SK-N-MC (cell line): Measurements from ENCODE around the gene CA10.

Experiments used
- DNase-seq: peaks from one replicate; pipeline ENCODE4 v3.0.0-alpha.2; 2011; ENCODE audit warnings: low read depth, low spot score
- H3K27ac ChIP-seq: fragments of 200-600 bp; sonication (generic); 2 replicates; pipeline ENCODE4 v1.5.1; 2016; ENCODE audit warnings: mixed run types
- H3K36me3 ChIP-seq: fragments of 200-600 bp; sonication (generic); 2 replicates; pipeline ENCODE4 v1.6.1; 2017; ENCODE audit warnings: antibody characterized with exemption, low read length, mixed read lengths; ENCODE audit not compliant: insufficient read depth
- H3K4me3 ChIP-seq: fragments of 200-600 bp; sonication (generic); 2 replicates; pipeline ENCODE4 v1.5.1; 2016
- H3K9ac ChIP-seq: fragments of 200-600 bp; sonication (generic); 2 replicates; pipeline ENCODE4 v1.8.0; 2017; ENCODE audit warnings: mixed run types, mixed read lengths; ENCODE audit not compliant: insufficient read length
- H3K9me3 ChIP-seq: fragments of 200-600 bp; sonication (generic); 2 replicates; pipeline ENCODE4 v1.6.1; 2017; ENCODE audit warnings: low read depth, mild to moderate bottlenecking, antibody characterized with exemption, low read length, moderate library complexity, mixed read lengths
- EZH2 ChIP-seq: fragments of 200-600 bp; sonication (generic); IDR thresholded peaks from one replicate; pipeline ENCODE4 v1.6.1; 2017; ENCODE audit warnings: antibody characterized with exemption
- FOXP2 ChIP-seq: optimal IDR thresholded peaks from 2 replicates; pipeline ENCODE3; 2011; ENCODE audit warnings: mild to moderate bottlenecking, moderate library complexity; ENCODE audit not compliant: insufficient read depth; ENCODE audit errors: extremely low read length, control extremely low read depth
- POLR2AphosphoS5 ChIP-seq: IDR thresholded peaks from 2 replicates; pipeline ENCODE4 v1.6.1; 2012; ENCODE audit warnings: mild to moderate bottlenecking, low read depth, low read length, borderline replicate concordance

Gene CA10

DNA sequence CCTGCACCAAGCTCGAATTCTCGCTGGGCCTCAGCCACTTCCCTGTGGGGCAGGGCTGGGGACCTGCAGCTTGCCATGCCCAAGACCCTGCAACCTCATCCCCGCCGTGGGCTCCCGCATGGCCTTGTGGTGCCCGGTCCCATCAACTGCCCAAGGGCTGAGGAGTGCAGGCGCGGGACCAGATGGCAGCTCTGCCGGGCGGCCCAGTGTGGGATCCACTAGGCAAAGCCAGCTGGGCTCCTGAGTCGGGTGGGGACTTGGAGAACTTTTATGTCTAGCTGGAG, 489.6 kb downstream of the CA10 start:
- H3K9ac ChIP-seq: no peak overlapping the region

DNA sequence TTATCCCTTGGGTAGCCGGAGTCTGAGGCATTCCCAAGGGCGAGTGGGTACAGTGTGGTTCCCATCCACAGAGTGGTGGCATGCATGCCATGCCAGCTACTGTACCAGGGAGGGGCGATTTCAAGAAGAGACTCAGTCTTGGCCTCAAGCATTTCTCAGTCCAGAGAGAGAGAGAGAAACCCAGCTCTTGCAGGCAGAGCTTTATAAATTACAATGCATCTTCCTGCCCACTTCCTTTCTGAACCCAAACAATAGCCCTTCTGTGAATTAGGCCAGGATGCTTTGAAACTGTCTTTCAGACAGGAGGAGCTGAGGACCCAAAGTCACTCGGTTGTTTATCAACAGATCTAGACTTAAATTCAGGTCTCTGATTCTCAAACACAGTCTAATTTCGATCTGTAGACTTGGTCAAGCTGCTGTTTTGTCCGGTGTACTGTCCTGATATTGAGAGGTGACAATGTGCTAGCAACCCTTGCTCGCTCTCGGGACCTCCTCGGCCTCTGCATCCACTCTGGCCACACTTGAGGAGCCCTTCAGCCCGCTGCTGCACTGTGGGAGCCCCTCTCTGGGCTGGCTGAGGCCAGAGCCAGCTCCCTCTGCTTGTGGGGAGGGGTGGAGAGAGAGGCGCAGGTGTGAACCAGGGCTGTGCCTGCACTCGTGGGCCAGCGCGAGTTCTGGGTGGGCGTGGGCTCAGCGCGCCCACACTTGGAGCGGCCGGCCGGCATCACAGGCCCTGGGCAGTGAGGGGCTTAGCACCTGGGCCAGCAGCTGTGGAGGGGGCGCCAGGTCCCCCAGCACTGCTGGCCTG, 490.2 kb downstream of the CA10 start:
- no peaks in the 10 kb centered on the region for H3K9me3 ChIP-seq
- H3K4me3 ChIP-seq: no peak overlapping the region
- no peaks in the 10 kb centered on the region for H3K36me3 ChIP-seq
- DNase-seq: no peak
- H3K9ac ChIP-seq: no peak overlapping the region
- H3K27ac ChIP-seq: no peak overlapping the region
- no peak for TF ChIP-seq EZH2

More for the DNA sequence above, 489.6 kb downstream of the CA10 start:
- Histone ChIP-seq H3K27ac (no peak overlapping the region), H3K9me3 (no peaks in the 10 kb centered on the region), H3K36me3 (no peaks in the 10 kb centered on the region), H3K4me3 (no peak overlapping the region)
- TF ChIP-seq POLR2AphosphoS5: no peak
- TF ChIP-seq EZH2: no peak
- no peak for TF ChIP-seq FOXP2
- DNase-seq: no peak

DNA sequence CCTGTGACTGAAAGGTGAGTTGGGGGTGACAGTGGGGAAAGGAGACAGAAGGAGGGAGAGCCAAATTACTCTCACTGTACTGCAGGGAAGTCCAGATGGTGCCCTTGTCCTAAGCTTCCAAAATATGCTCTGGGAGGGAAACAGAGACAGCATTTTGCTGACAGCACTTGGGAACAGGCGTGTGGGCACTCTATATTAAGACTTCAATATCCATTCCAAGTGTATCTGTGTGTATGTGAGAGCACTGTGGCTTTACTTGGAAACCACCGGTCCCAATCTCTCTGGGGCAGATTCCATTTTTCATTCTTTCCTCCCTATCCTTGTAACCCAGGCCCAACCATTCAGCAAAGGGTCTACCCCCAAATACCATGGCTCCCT, 490.8 kb downstream of the CA10 start:
- Histone ChIP-seq H3K27ac (no peak overlapping the region), H3K9me3 (no peaks in the 10 kb centered on the region), H3K4me3 (no peak overlapping the region), H3K9ac (no peak overlapping the region), H3K36me3 (no peaks in the 10 kb centered on the region)
- DNase-seq: no peak
- TF ChIP-seq FOXP2 (no peak), POLR2AphosphoS5 (no peak)

DNA sequence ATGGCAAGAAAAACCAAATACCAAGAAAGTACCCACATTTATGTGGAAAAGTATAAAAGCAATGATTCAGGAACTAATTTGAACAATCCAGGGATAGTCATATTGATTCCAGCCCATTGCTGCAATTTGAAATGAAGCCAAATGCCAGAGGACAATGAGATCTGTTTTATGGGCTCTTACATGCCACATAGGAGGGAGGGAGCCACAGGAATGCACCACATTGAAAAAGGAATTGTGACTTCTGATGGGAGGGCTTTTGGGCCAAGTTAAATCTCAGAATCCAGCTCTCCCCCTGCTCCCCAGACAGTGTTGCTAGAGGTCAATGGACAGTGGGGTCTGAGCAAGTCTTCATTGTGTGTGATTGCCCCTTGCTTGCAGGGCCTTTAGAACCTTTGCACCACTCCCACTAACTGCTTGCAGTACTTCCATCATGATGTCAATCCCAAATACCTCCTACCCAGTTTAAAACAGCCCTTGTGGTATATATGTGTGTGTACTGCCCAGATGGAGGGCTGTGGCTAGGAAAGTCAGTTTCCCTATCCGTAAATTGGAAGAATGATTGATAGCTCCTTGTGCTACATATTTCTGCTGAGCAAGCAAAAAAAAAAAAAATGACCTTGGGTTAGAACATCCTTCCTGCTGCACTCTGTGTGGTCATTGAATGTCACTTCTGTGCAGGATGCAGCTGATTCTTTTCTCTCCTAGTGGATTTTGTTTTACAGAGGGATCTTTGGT, 491.4 kb downstream of the CA10 start:
- Histone ChIP-seq H3K27ac (no peak overlapping the region), H3K9me3 (no peaks in the 10 kb centered on the region), H3K9ac (no peak overlapping the region), H3K4me3 (no peak overlapping the region), H3K36me3 (no peaks in the 10 kb centered on the region)
- TF ChIP-seq EZH2 (no peak), POLR2AphosphoS5 (no peak), FOXP2 (no peak)
- DNase-seq: no peak

DNA sequence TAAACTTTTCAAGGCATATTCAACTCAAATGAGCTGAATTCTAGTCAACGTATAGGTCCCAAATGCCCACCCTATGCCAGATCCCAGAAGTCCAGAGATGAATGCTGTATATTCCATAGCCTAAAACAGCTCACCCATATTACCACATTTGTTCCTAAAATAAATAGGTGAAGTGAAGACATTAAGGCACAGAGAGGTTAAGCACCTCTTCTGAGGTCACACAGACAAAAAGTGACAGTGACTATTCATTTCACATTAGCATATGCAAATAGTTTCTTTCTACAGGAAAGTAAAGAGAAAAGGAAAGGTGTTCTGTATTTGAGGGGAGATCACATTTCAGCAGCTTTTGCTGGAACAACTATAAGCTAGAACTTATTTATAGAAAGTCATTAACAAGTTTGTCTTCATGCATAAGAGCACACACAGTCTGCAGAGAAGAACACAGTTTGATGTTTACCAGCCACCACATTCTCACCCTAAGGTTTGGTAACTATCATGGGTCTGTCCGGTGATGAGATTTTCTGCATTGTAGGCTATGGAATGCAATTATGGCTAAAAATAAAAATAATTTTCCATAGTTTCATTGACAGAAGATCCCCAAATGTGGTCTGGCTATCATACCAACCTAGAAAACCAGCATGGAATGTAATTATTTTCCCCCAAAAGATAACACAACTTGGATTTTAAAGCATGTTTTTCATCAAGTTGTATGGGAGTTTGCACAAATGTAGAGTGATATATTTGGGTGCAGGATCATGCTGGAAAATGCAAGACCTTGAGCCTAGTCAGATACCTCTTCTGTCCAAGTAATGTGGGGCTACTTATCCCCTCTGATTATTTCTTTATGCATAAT, 496.1 kb downstream of the CA10 start:
- DNase-seq: no peak
- no peaks in the 10 kb centered on the region for H3K9me3 ChIP-seq
- H3K9ac ChIP-seq: no peak overlapping the region
- no peak overlapping the region for H3K4me3 ChIP-seq
- H3K27ac ChIP-seq: no peak overlapping the region
- no peaks in the 10 kb centered on the region for H3K36me3 ChIP-seq
- TF ChIP-seq FOXP2 (no peak), POLR2AphosphoS5 (no peak), EZH2 (no peak)

DNA sequence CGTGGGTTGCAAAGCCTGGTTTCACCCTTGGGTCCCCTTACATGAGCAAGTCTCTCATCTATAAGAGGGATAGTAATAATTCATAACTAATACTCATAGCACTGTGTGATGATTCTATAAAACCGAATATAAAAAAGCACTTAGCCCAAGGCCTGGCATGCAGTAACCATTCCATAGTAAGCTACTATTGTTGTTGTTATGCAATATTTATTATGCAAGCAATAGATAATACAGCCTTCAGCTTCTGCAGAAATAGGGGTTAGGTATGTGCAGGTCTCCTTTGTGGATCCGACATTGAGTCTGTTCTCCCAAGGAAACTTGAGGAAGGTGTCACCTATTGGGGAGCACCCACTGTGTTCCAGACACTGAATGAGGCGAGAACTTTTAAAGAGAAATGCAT, 497.1 kb downstream of the CA10 start:
- Histone ChIP-seq H3K9ac (no peak overlapping the region), H3K9me3 (no peaks in the 10 kb centered on the region), H3K4me3 (no peak overlapping the region), H3K36me3 (no peaks in the 10 kb centered on the region), H3K27ac (no peak overlapping the region)
- no peak for DNase-seq
- no peak for TF ChIP-seq FOXP2
- no peak for TF ChIP-seq POLR2AphosphoS5
- no peak for TF ChIP-seq EZH2

DNA sequence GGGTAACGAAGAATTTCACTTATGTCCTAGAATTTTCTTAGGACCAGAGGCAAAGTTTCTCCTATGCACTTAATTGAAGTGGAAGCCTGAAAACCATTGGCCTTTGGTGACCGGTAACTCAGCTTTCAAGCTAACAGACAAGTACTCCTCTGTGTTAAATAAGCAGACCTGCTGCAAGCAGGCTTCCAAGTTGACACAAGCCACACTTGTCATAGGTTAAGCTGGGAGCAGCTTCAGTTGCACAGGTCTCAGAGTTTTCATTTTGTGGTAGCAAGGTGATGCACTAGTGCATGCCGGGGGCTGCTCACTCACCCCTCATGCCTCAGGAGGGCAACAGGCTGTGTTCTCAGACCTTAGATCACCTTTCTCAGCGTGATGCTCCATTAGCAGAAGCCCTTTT, 498.2 kb downstream of the CA10 start:
- TF ChIP-seq POLR2AphosphoS5: no peak
- TF ChIP-seq FOXP2: no peak
- TF ChIP-seq EZH2: no peak

DNA sequence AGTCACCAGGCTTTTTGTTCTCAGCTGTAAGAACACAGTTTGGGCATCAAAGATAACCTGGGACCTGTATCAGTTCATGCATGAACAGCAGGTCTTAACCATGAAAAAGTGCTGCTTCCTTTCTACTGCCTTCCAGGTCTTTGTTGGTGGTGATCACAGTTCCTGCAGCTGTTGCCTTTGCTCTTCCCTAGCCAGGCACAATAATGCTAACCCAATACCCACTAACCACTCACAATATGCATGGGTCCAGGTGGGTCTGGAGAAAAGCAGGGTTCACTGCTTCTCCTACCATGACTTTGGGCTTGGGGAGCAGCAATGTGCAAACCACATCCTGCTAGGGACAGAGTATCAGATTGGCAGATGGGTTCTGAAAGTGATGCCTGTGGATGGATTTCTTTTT, 501.3 kb downstream of the CA10 start:
- Histone ChIP-seq H3K9me3 (no peaks in the 10 kb centered on the region), H3K9ac (no peak overlapping the region), H3K36me3 (no peaks in the 10 kb centered on the region), H3K27ac (no peak overlapping the region), H3K4me3 (no peak overlapping the region)
- no peak for DNase-seq
- no peak for TF ChIP-seq POLR2AphosphoS5
- TF ChIP-seq FOXP2: no peak
- no peak for TF ChIP-seq EZH2

More for the DNA sequence above, 498.2 kb downstream of the CA10 start:
- Histone ChIP-seq H3K4me3 (no peak overlapping the region), H3K9ac (no peak overlapping the region), H3K36me3 (no peaks in the 10 kb centered on the region), H3K27ac (no peak overlapping the region), H3K9me3 (no peaks in the 10 kb centered on the region)
- DNase-seq: no peak
